ENCODE measurements around the gene ZNF521.

Gene ZNF521

GRCh38 chr18:25308381-25308780 is 43.6 kb downstream of the ZNF521 start:
- Histone ChIP-seq H3K4me3 (replicated peaks; ENCODE audit: low read depth, low read length) (no peak overlapping the region), H3K27me3 (replicated peaks; ENCODE audit: control insufficient read depth, insufficient read depth, low read length) (no peaks in the 10 kb centered on the region), H3K36me3 (ENCODE audit: control insufficient read depth, insufficient read depth, low read length) (no peaks in the 10 kb centered on the region)
- no peak for TF ChIP-seq CTCF (IDR thresholded peaks at IDR 0.05; ENCODE audit: insufficient read depth, low read length, poor library complexity, severe bottlenecking)
- no peak for DNase-seq (ENCODE audit: extremely low read depth, insufficient read length)

GRCh38 chr18:25307192-25307591 is 44.8 kb downstream of the ZNF521 start:
- TF ChIP-seq CTCF (IDR thresholded peaks at IDR 0.05; ENCODE audit: insufficient read depth, low read length, poor library complexity, severe bottlenecking) = no peak
- Histone ChIP-seq H3K36me3 (ENCODE audit: control insufficient read depth, insufficient read depth, low read length) (no peaks in the 10 kb centered on the region), H3K27me3 (replicated peaks; ENCODE audit: control insufficient read depth, insufficient read depth, low read length) (no peaks in the 10 kb centered on the region), H3K4me3 (replicated peaks; ENCODE audit: low read depth, low read length) (no peak overlapping the region)
- no peak for DNase-seq (ENCODE audit: extremely low read depth, insufficient read length)

GRCh38 chr18:25306671-25307070 is 45.3 kb downstream of the ZNF521 start:
- Histone ChIP-seq H3K4me3 (replicated peaks; ENCODE audit: low read depth, low read length) (no peak overlapping the region), H3K27me3 (replicated peaks; ENCODE audit: control insufficient read depth, insufficient read depth, low read length) (no peaks in the 10 kb centered on the region), H3K36me3 (ENCODE audit: control insufficient read depth, insufficient read depth, low read length) (no peaks in the 10 kb centered on the region)
- no peak for DNase-seq (ENCODE audit: extremely low read depth, insufficient read length)
- no peak for TF ChIP-seq CTCF (IDR thresholded peaks at IDR 0.05; ENCODE audit: insufficient read depth, low read length, poor library complexity, severe bottlenecking)

- Histone ChIP-seq H3K4me3 (replicated peaks; ENCODE audit: low read depth, low read length) (no peak overlapping the region), H3K27me3 (replicated peaks; ENCODE audit: control insufficient read depth, insufficient read depth, low read length) (no peaks in the 10 kb centered on the region), H3K36me3 (ENCODE audit: control insufficient read depth, insufficient read depth, low read length) (no peaks in the 10 kb centered on the region)
- DNase-seq (ENCODE audit: extremely low read depth, insufficient read length) = no peak
- no peak for TF ChIP-seq CTCF (IDR thresholded peaks at IDR 0.05; ENCODE audit: insufficient read depth, low read length, poor library complexity, severe bottlenecking)
Observed at GRCh38 chr18:25305584-25305983, 46.4 kb downstream of the ZNF521 start.

DNA sequence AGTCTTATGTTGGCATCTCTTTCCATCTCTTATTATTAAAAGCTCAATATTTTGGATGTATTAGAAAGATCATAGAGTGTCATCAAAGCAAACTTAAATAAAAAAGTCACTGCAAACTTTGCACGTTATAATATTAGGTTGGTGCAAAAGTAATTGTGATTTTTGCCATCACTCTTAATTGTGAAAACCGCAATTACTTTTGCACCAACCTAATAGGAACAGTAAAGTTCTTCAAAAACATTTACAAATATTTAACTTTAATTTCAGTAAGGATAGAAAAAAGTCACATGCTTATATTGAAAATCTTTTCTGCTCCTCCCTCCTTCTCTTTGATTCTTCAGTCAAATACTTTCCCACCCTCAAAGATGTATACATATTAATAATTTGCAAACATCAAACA is 51.5 kb downstream of the ZNF521 start:
- no peaks in the 10 kb centered on the region; the same call in 1 of the 2 replicates for H3K27me3 ChIP-seq (replicated peaks; ENCODE audit: control insufficient read depth, insufficient read depth, low read length)
- H3K4me3 ChIP-seq (replicated peaks; ENCODE audit: low read depth, low read length) = no peak overlapping the region
- no peak for TF ChIP-seq CTCF (IDR thresholded peaks at IDR 0.05; ENCODE audit: insufficient read depth, low read length, poor library complexity, severe bottlenecking)
- DNase-seq (ENCODE audit: extremely low read depth, insufficient read length) = no peak
- no peaks in the 10 kb centered on the region for H3K36me3 ChIP-seq (ENCODE audit: control insufficient read depth, insufficient read depth, low read length)
